SK-N-SH (cell line): ENCODE measurements around the gene CNBP. TPM values are rescaled to one million over a fixed set of nuclear protein-coding genes. Genes with fewer than 3 reads are reported as not detected.

Experiments
- CTCF ChIA-PET: fragments of 300-600, 350-600 bp; formaldehyde crosslinking; extraction: SDS; loops from one replicate; lab custom pipeline; 2021; lab: Yijun Ruan, JAX
- POLR2A ChIA-PET: fragments of 350-600 bp; sonication (Branson Sonifier 250); formaldehyde crosslinking; extraction: SDS; loops from one replicate; lab custom pipeline; 2020; ENCODE audit warnings: antibody characterized with exemption, inconsistent platforms; lab: Yijun Ruan, JAX
- DNase-seq: peaks from one replicate; pipeline ENCODE4 v3.0.0; 2012
- H2AFZ ChIP-seq: fragments of 200-600 bp; sonication (generic); 2 replicates; pipeline ENCODE4 v1.8.1; 2016; ENCODE audit warnings: antibody characterized with exemption, mild to moderate bottlenecking, low read depth
- H3F3A ChIP-seq: fragments of 200-600 bp; sonication (generic); replicated peaks from 2 replicates; pipeline ENCODE3; 2016; ENCODE audit warnings: antibody characterized with exemption, mild to moderate bottlenecking; ENCODE audit not compliant: insufficient read depth
- H3K27ac ChIP-seq, 2 experiments: fragments of 200-500 bp in 1 of 2; fragments of 200-600 bp in 1 of 2; sonication (Bioruptor generic) in 1 of 2; sonication (generic), shearing (Covaris generic) in 1 of 2; 2 replicates each; pipeline versions ENCODE4 v1.5.1 to v1.6.1; 2014 to 2016; ENCODE audit warnings: low read depth in 2 of 2, inconsistent platforms in 1 of 2, low read length in 1 of 2, mild to moderate bottlenecking in 1 of 2, mixed read lengths in 1 of 2
- H3K27me3 ChIP-seq: fragments of 200-600 bp; sonication (generic), shearing (Covaris generic); 2 replicates; pipeline ENCODE4 v1.6.1; 2016; ENCODE audit warnings: mixed run types; ENCODE audit not compliant: insufficient read depth
- H3K36me3 ChIP-seq, 2 experiments: fragments of 200-500 bp in 1 of 2; fragments of 200-600 bp in 1 of 2; sonication (Bioruptor generic) in 1 of 2; sonication (generic) in 1 of 2; replicated peaks in 1 of 2; 2 replicates each; pipeline versions ENCODE3 to v1.5.1; 2014 to 2016; ENCODE audit warnings: low read length in 1 of 2, mild to moderate bottlenecking in 1 of 2; ENCODE audit not compliant: insufficient read depth in 2 of 2, control insufficient read depth in 1 of 2
- H3K4me1 ChIP-seq, 2 experiments: fragments of 200-500 bp in 1 of 2; fragments of 200-600 bp in 1 of 2; sonication (Bioruptor generic) in 1 of 2; sonication (generic), shearing (Covaris generic) in 1 of 2; 2 replicates each; pipeline versions ENCODE4 v1.5.1 to v1.6.1; 2014 to 2016; ENCODE audit warnings: low read depth in 1 of 2, low read length in 1 of 2, mixed run types in 1 of 2; ENCODE audit not compliant: insufficient read depth in 2 of 2, control insufficient read depth in 1 of 2
- H3K4me2 ChIP-seq: fragments of 200-600 bp; sonication (generic), shearing (Covaris generic); 2 replicates; pipeline ENCODE4 v1.6.1; 2017; ENCODE audit warnings: mixed run types
- H3K4me3 ChIP-seq, 2 experiments: fragments of 200-500 bp in 1 of 2; fragments of 200-600 bp in 1 of 2; sonication (Bioruptor generic) in 1 of 2; sonication (generic), shearing (Covaris generic) in 1 of 2; 2 replicates each; pipeline versions ENCODE4 v1.5.1 to v1.8.1; 2014 to 2016; ENCODE audit warnings: low read depth in 2 of 2, inconsistent platforms in 1 of 2, low read length in 1 of 2, mild to moderate bottlenecking in 1 of 2, mixed read lengths in 1 of 2, moderate library complexity in 1 of 2
- H3K79me2 ChIP-seq: fragments of 200-600 bp; sonication (generic); 2 replicates; pipeline ENCODE4 v1.8.1; 2017; ENCODE audit warnings: mild to moderate bottlenecking; ENCODE audit not compliant: insufficient read depth
- H3K9ac ChIP-seq: fragments of 200-600 bp; sonication (generic); 2 replicates; pipeline ENCODE4 v1.6.1; 2017; ENCODE audit warnings: mixed run types
- H3K9me2 ChIP-seq: fragments of 200-600 bp; sonication (generic); 2 replicates; pipeline ENCODE4 v1.6.1; 2017; ENCODE audit warnings: mixed run types
- H3K9me3 ChIP-seq: fragments of 200-600 bp; sonication (generic); 2 replicates; pipeline ENCODE4 v1.6.1; 2017; ENCODE audit warnings: mixed run types, mild to moderate bottlenecking, moderate library complexity
- H4K20me1 ChIP-seq: fragments of 200-600 bp; sonication (generic); 2 replicates; pipeline ENCODE4 v1.6.1; 2017; ENCODE audit warnings: mild to moderate bottlenecking, mixed run types; ENCODE audit not compliant: insufficient read depth
- CTCF ChIP-seq: fragments of 200-600 bp; sonication (generic); IDR thresholded peaks from 2 replicates; pipeline ENCODE4 v1.6.1; 2017; ENCODE audit warnings: antibody characterized with exemption, mild to moderate bottlenecking, moderate library complexity
- ELF1 ChIP-seq: IDR thresholded peaks from 2 replicates; pipeline ENCODE4 v1.4.0; 2012
- EP300 ChIP-seq, 2 experiments: IDR thresholded peaks; 2 replicates each; pipeline versions ENCODE4 v1.4.0 to v1.6.1; 2012; ENCODE audit warnings: borderline replicate concordance in 1 of 2, low read depth in 1 of 2, low read length in 1 of 2
- FOSL2 ChIP-seq: IDR thresholded peaks from 2 replicates; pipeline ENCODE4 v1.4.0; 2012; ENCODE audit warnings: low read depth, mild to moderate bottlenecking, moderate library complexity, borderline replicate concordance
- FOXJ3 ChIP-seq: sonication (generic); formaldehyde crosslinking; IDR thresholded peaks from 2 replicates; pipeline ENCODE4 v1.5.1; 2020; ENCODE audit warnings: mild to moderate bottlenecking, missing genetic modification reagents
- FOXM1 ChIP-seq: IDR thresholded peaks from 2 replicates; pipeline ENCODE4 v1.4.0; 2012; ENCODE audit warnings: low read depth, mild to moderate bottlenecking
- IRF3 ChIP-seq: fragments of 150-350 bp; IDR thresholded peaks from 2 replicates; pipeline ENCODE4 v1.6.1; 2016; ENCODE audit warnings: mild to moderate bottlenecking, low read depth, low read length
- JUND ChIP-seq: IDR thresholded peaks from 2 replicates; pipeline ENCODE4 v1.4.0; 2012
- MEF2A ChIP-seq: IDR thresholded peaks from 2 replicates; pipeline ENCODE4 v1.4.0; 2012; ENCODE audit warnings: low read depth, borderline replicate concordance
- NFIC ChIP-seq: IDR thresholded peaks from 2 replicates; pipeline ENCODE4 v1.4.0; 2012; ENCODE audit warnings: borderline replicate concordance
- NRF1 ChIP-seq: IDR thresholded peaks from 2 replicates; pipeline ENCODE4 v1.6.1; 2012; ENCODE audit warnings: low read depth, mild to moderate bottlenecking, low read length
- PBX3 ChIP-seq: IDR thresholded peaks from 2 replicates; pipeline ENCODE4; 2012
- POLR2AphosphoS5 ChIP-seq: IDR thresholded peaks from 2 replicates; pipeline ENCODE4 v1.6.1; 2012; ENCODE audit warnings: low read depth, low read length
- REST ChIP-seq: IDR thresholded peaks from 2 replicates; pipeline ENCODE4 v1.6.1; 2012; ENCODE audit warnings: mild to moderate bottlenecking, low read depth, low read length, moderate library complexity
- RFX5 ChIP-seq: IDR thresholded peaks from 2 replicates; pipeline ENCODE4 v1.6.1; 2012; ENCODE audit warnings: mild to moderate bottlenecking, improper control_type of control experiment, low read length
- RXRA ChIP-seq: IDR thresholded peaks from 2 replicates; pipeline ENCODE4 v1.4.0; 2012; ENCODE audit warnings: low read depth, mild to moderate bottlenecking, borderline replicate concordance
- SMC3 ChIP-seq: IDR thresholded peaks from 2 replicates; pipeline ENCODE4 v1.6.1; 2012; ENCODE audit warnings: low read depth, low read length, improper control_type of control experiment
- TAF1 ChIP-seq: IDR thresholded peaks from 2 replicates; pipeline ENCODE4 v1.6.1; 2012; ENCODE audit warnings: low read depth, mild to moderate bottlenecking, low read length, moderate library complexity, borderline replicate concordance
- USF2 ChIP-seq: fragments of 150-350 bp; IDR thresholded peaks from 2 replicates; pipeline ENCODE4 v1.6.1; 2017; ENCODE audit warnings: antibody characterized with exemption, low read length, low read depth, borderline replicate concordance
- YY1 ChIP-seq: IDR thresholded peaks from 2 replicates; pipeline ENCODE4 v1.4.0; 2012; ENCODE audit warnings: low read depth, mild to moderate bottlenecking
- ZBTB33 ChIP-seq: IDR thresholded peaks from 2 replicates; pipeline ENCODE4 v1.4.0; 2012; ENCODE audit warnings: low read depth, borderline replicate concordance
- WGBS: methylation state at CpG from one replicate; pipeline ENCODE4 v1.1.6; 2017; ENCODE audit warnings: low lambda C conversion rate; 5-methylcytosine and 5-hydroxymethylcytosine counted together
- polyA plus RNA-seq, 3 experiments: library from polyadenylated mRNA; depleted of rRNA; stranded (reverse); fragments of >200 nt; gene quantifications; 2 replicates each; pipeline ENCODE4 v1.2.3, GENCODE V29; 2012

The CNBP gene
- polyA plus RNA-seq, 1 of the 3 experiments (the other 2 are of a cell fraction): 240 TPM

- Histone ChIP-seq H3K4me3 (peak overlapping the region; percentile 81 to 86), H3K9me2 (no peaks in the 10 kb centered on the region), H3K4me1 (peaks cover 0 to 14% of the 10 kb centered on the region in 2 experiments; a peak in 2 of 4 replicates), H3K36me3 (peaks cover 11 to 13% of the 10 kb centered on the region in 2 experiments), H2AFZ (peak overlapping the region; percentile 53; the same call in 1 of the 2 replicates), H3K4me2 (peak overlapping the region; percentile 97), H3K79me2 (peaks cover 52% of the 10 kb centered on the region), H4K20me1 (peaks cover 39% of the 10 kb centered on the region), H3K27me3 (no peaks in the 10 kb centered on the region), H3K9me3 (no peaks in the 10 kb centered on the region), H3K9ac (peak overlapping the region; percentile 91), H3K27ac (peak overlapping the region; percentile 52 to 72), H3F3A (peaks cover 15% of the 10 kb centered on the region)
- DNase-seq: peak; percentile 67
- 3% methylated on average over 17 of the region's 18 CpGs for WGBS
- ChIA-PET POLR2A (interaction anchor here (1.8 kb wide), 1 partner anchor 67 kb away, joined by 6 read pairs; no protein-coding TSS in a partner anchor), CTCF (interaction anchor here (0.7 to 6.0 kb wide), 9 partner anchors 21 to 503 kb away, joined by 3 to 34 read pairs (median 3); partner anchors contain the start of gene ISY1)
- TF ChIP-seq NRF1: no peak
- no peak for TF ChIP-seq FOXM1
- TF ChIP-seq FOXJ3 (CRISPR knock-in tag): no peak
- TF ChIP-seq RFX5: no peak
- TF ChIP-seq TAF1: 0 out of 2 replicates have a peak, but pooled peaks have one; percentile 17
- TF ChIP-seq PBX3: peak; percentile 43
- TF ChIP-seq ZBTB33: no peak
- peak; percentile 14; the same call in 1 of the 2 replicates for TF ChIP-seq RXRA
- TF ChIP-seq ELF1: peak; percentile 54
- peak; percentile 35 for TF ChIP-seq CTCF
- no peak for TF ChIP-seq IRF3
- TF ChIP-seq FOSL2: no peak
- TF ChIP-seq YY1: no peak
- TF ChIP-seq JUND: no peak
- no peak for TF ChIP-seq SMC3
- no peak for TF ChIP-seq MEF2A
- TF ChIP-seq EP300 (IDR thresholded peaks at IDR 0.05; ENCODE audit: borderline replicate concordance in 1 of 2, low read depth in 1 of 2, low read length in 1 of 2): no peak
- TF ChIP-seq NFIC: peak; percentile 58; the same call in 1 of the 2 replicates
- TF ChIP-seq POLR2AphosphoS5: peak; percentile 52; the same call in 1 of the 2 replicates
- no peak for TF ChIP-seq USF2
- TF ChIP-seq REST: no peak
Measured at GRCh38 chr3:129120254-129121004, 63.3 kb downstream of the CNBP start.
